Breast epithelium (tissue), 4 donors: ENCODE data around the gene KLHL11. TPM values are rescaled to one million over a fixed set of nuclear protein-coding genes. Genes with fewer than 3 reads are reported as not detected.
"Not testable (repeated sequence)": the region's sequence is repeated elsewhere in the genome, so short reads cannot be mapped to it uniquely, and the experiment has no call there.

Experiments used
- DNase-seq, 2 donors: peaks; one replicate each; pipeline ENCODE4 v3.0.0-alpha.2; 2019; ENCODE audit warnings: low spot score in 2 of 2
- H3K27ac ChIP-seq, 2 donors: fragments of 200-600 bp; sonication (generic) in 1 of 2; one replicate each; pipeline ENCODE4 v1.5.1; 2016 to 2019; ENCODE audit warnings: mild to moderate bottlenecking in 1 of 2
- H3K27me3 ChIP-seq, 2 donors: fragments of 200-600 bp; sonication (generic) in 1 of 2; one replicate each; pipeline versions ENCODE4 v1.5.1 to v1.6.0; 2017 to 2019; ENCODE audit warnings: control low read depth in 1 of 2, mild to moderate bottlenecking in 1 of 2
- H3K36me3 ChIP-seq: fragments of 200-600 bp; one replicate; pipeline ENCODE4 v1.5.1; 2019
- H3K4me1 ChIP-seq, 2 donors: fragments of 200-600 bp; sonication (generic); one replicate each; pipeline ENCODE4 v1.5.1; 2016 to 2019; ENCODE audit warnings: control low read depth in 1 of 2
- H3K4me3 ChIP-seq, 3 donors: fragments of 200-600 bp; sonication (generic); 1 replicate in 2 of 3; 2 replicates in 1 of 3; pipeline ENCODE4 v1.5.1; 2016 to 2019; ENCODE audit warnings: mild to moderate bottlenecking in 3 of 3, moderate library complexity in 2 of 3
- H3K9me3 ChIP-seq, 2 donors: fragments of 200-600 bp; sonication (generic) in 1 of 2; one replicate each; pipeline ENCODE4 v1.5.1; 2016 to 2019; ENCODE audit warnings: control low read depth in 1 of 2
- CTCF ChIP-seq, 3 donors: fragments of 450-650 bp; IDR thresholded peaks; one replicate each; pipeline ENCODE4 v1.5.1; 2016 to 2017; ENCODE audit warnings: antibody characterized with exemption in 3 of 3, mild to moderate bottlenecking in 3 of 3, moderate library complexity in 3 of 3
- POLR2A ChIP-seq: fragments of 450-650 bp; IDR thresholded peaks from one replicate; pipeline ENCODE4 v1.6.1; 2016; ENCODE audit warnings: antibody characterized with exemption, mild to moderate bottlenecking, moderate library complexity
- POLR2AphosphoS5 ChIP-seq, 3 donors: sonication (generic); formaldehyde crosslinking; IDR thresholded peaks; one replicate each; pipeline ENCODE4 v1.6.1; 2017; ENCODE audit warnings: antibody characterized with exemption in 3 of 3
- intact Hi-C: fragments of 100-400 bp; cut with DNase I; formaldehyde crosslinking; loops from one replicate; pipeline ENCODE4 v1.15.1; 2023; ENCODE audit warnings: low total_unique reads
- total RNA-seq, 3 donors: library from RNA; depleted of rRNA; stranded (reverse); fragments of >200 nt; gene quantifications; one replicate each; pipeline ENCODE4 v1.1.0, GENCODE V29; 2016

Gene KLHL11
- total RNA-seq, 3 donors from 2014 or later, result 22.6 to 35.7 (median 25.1) TPM

- Histone ChIP-seq H3K27ac (peak within 1 kb of the TSS; percentile 83 to 90), H3K27me3 (no peaks in the 10 kb centered on the region), H3K9me3 (no peaks in the 10 kb centered on the region), H3K36me3 (no peaks in the 10 kb centered on the region), H3K4me3 (peak within 1 kb of the TSS in 2 of 3 donors; percentile 90 to 94), H3K4me1 (no peaks in the 10 kb centered on the region)
- intact Hi-C loops, result no loop called here
- TF ChIP-seq POLR2A (no peak), POLR2AphosphoS5 (IDR thresholded peaks at IDR 0.05) (no peak), CTCF (IDR thresholded peaks at IDR 0.05) (no peak)
- no peak for DNase-seq
Measured at GRCh38 chr17:41837761-41838538, 27.3 kb downstream of the KLHL11 start, which contains the start of gene KLHL10. Gene KLHL10 (plus strand): TSS chr17:41837825. CDS start chr17:41837933, 108 bp downstream.

GRCh38 chr17:41836550-41837196 is 28.6 kb downstream of the KLHL11 start:
- H3K27ac ChIP-seq, result peak overlapping the region; percentile 83 to 90

GRCh38 chr17:41835800-41836549 is 29.2 kb downstream of the KLHL11 start, which contains the start of gene NT5C3B:
Gene NT5C3B (minus strand): TSS chr17:41836232. CDS start chr17:41836193, 39 bp downstream.
- no peaks in the 10 kb centered on the region for H3K36me3 ChIP-seq
- intact Hi-C loops, result no loop called here
- H3K27me3 ChIP-seq, result no peaks in the 10 kb centered on the region
- peak within 1 kb of the TSS; percentile 90 to 94 (median 94) for H3K4me3 ChIP-seq
- TF ChIP-seq CTCF (IDR thresholded peaks at IDR 0.05) (no peak), POLR2A (no peak), POLR2AphosphoS5 (IDR thresholded peaks at IDR 0.05) (peak in 1 of 3 donors; percentile 49)
- peak in 1 of 2 donors; percentile 46 for DNase-seq
- H3K9me3 ChIP-seq, result no peaks in the 10 kb centered on the region
- no peaks in the 10 kb centered on the region for H3K4me1 ChIP-seq
- H3K27ac ChIP-seq, result peak within 1 kb of the TSS; percentile 83 to 90

More at GRCh38 chr17:41836550-41837196, 28.6 kb downstream of the KLHL11 start:
- no peaks in the 10 kb centered on the region for H3K4me1 ChIP-seq
- no peaks in the 10 kb centered on the region for H3K27me3 ChIP-seq
- intact Hi-C loops, result no loop called here
- no peaks in the 10 kb centered on the region for H3K9me3 ChIP-seq
- no peak for DNase-seq
- no peaks in the 10 kb centered on the region for H3K36me3 ChIP-seq
- TF ChIP-seq POLR2A, result no peak
- no peak for TF ChIP-seq CTCF (IDR thresholded peaks at IDR 0.05)
- TF ChIP-seq POLR2AphosphoS5 (IDR thresholded peaks at IDR 0.05), result no peak
- H3K4me3 ChIP-seq, result peak overlapping the region; percentile 90 to 94 (median 94)

GRCh38 chr17:41835214-41835799 is 29.9 kb downstream of the KLHL11 start:
- no peaks in the 10 kb centered on the region for H3K9me3 ChIP-seq

GRCh38 chr17:41829961-41830360 is 35.3 kb downstream of the KLHL11 start:
- intact Hi-C loops, H3K9me3 ChIP-seq, H3K4me1 ChIP-seq, H3K4me3 ChIP-seq, H3K27me3 ChIP-seq, DNase-seq, H3K27ac ChIP-seq, H3K36me3 ChIP-seq: not testable (repeated sequence)

More at GRCh38 chr17:41835214-41835799, 29.9 kb downstream of the KLHL11 start:
- H3K27ac ChIP-seq, result peak overlapping the region; percentile 83 to 90
- H3K4me1 ChIP-seq, result no peaks in the 10 kb centered on the region
- H3K27me3 ChIP-seq, result no peaks in the 10 kb centered on the region
- intact Hi-C loops, result no loop called here
- no peaks in the 10 kb centered on the region for H3K36me3 ChIP-seq
- H3K4me3 ChIP-seq, result peak overlapping the region; percentile 90 to 94 (median 94)
- no peak for TF ChIP-seq POLR2AphosphoS5 (IDR thresholded peaks at IDR 0.05)
- no peak for TF ChIP-seq POLR2A
- no peak for TF ChIP-seq CTCF (IDR thresholded peaks at IDR 0.05)
- no peak for DNase-seq
